HepG2 (cell line): ENCODE data around the gene ASPHD1. TPM values are rescaled to one million over a fixed set of nuclear protein-coding genes. Genes with fewer than 3 reads are reported as not detected.
A peak's percentile ranks its signal among the peaks of the same experiment; 100 is the strongest.

Experiments
- ARID2 ChIP-seq: sonication (generic); formaldehyde crosslinking; IDR thresholded peaks from 2 replicates; pipeline ENCODE4 v1.8.1; 2022; ENCODE audit warnings: mild to moderate bottlenecking, missing genetic modification reagents, borderline replicate concordance
- ISL2 ChIP-seq: sonication (generic); formaldehyde crosslinking; IDR thresholded peaks from 2 replicates; pipeline ENCODE4 v1.5.0; 2020; ENCODE audit warnings: missing genetic modification reagents
- NCOA1 ChIP-seq: sonication (generic); formaldehyde crosslinking; IDR thresholded peaks from 2 replicates; pipeline ENCODE4 v1.9.0; 2021; ENCODE audit warnings: missing genetic modification reagents
- PCBP2 ChIP-seq: fragments of 200-400 bp; formaldehyde crosslinking; optimal IDR thresholded peaks from 2 replicates; pipeline ENCODE3; 2018; ENCODE audit warnings: low read length, low read depth; ENCODE audit not compliant: poor library complexity, severe bottlenecking
- ZBTB8A ChIP-seq: sonication (generic); formaldehyde crosslinking; IDR thresholded peaks from 2 replicates; pipeline ENCODE4 v1.4.0; 2020; ENCODE audit warnings: mild to moderate bottlenecking, low read depth, missing genetic modification reagents, borderline replicate concordance
- ZNF296 ChIP-seq: sonication (generic); formaldehyde crosslinking; conservative IDR thresholded peaks from 2 replicates; pipeline ENCODE4 v1.5.0; 2020; ENCODE audit warnings: mild to moderate bottlenecking, missing genetic modification reagents
- ZNF34 ChIP-seq: sonication (generic); formaldehyde crosslinking; IDR thresholded peaks from 2 replicates; pipeline ENCODE4 v1.4.0; 2020; ENCODE audit warnings: mild to moderate bottlenecking, missing genetic modification reagents, borderline replicate concordance
- ZNF354B ChIP-seq: sonication (generic); formaldehyde crosslinking; IDR thresholded peaks from 2 replicates; pipeline ENCODE4 v1.8.0; 2022; ENCODE audit warnings: mild to moderate bottlenecking, missing genetic modification reagents
- ZNF543 ChIP-seq: sonication (generic); formaldehyde crosslinking; IDR thresholded peaks from 2 replicates; pipeline ENCODE4 v1.4.0; 2020; ENCODE audit warnings: mild to moderate bottlenecking, missing genetic modification reagents
- ZNF776 ChIP-seq: sonication (generic); formaldehyde crosslinking; IDR thresholded peaks from 2 replicates; pipeline ENCODE4 v1.4.0; 2020; ENCODE audit warnings: mild to moderate bottlenecking, missing genetic modification reagents
- ZSCAN22 ChIP-seq: sonication (generic); formaldehyde crosslinking; IDR thresholded peaks from 2 replicates; pipeline ENCODE4 v1.4.0; 2020; ENCODE audit warnings: mild to moderate bottlenecking, missing genetic modification reagents
- polyA plus RNA-seq, 8 experiments: library from polyadenylated mRNA; depleted of rRNA in 3 of 8; stranded (reverse) in 7 of 8; unstranded in 1 of 8; fragments of >200 nt; fragmentation: Illumina TruSeq in 4 of 8; extraction: Trizol in 4 of 8; gene quantifications; 2 replicates each; pipeline versions ENCODE4 v1.2.1 to v1.2.3, GENCODE V29; 2011 to 2016; ENCODE audit warnings: low read depth in 4 of 8, missing spikeins in 1 of 8, mixed read lengths in 1 of 8; ENCODE audit not compliant: insufficient read depth in 1 of 8
- total RNA-seq, 5 experiments: library from RNA; depleted of rRNA; stranded (reverse); fragments of >200 nt; fragmentation: Illumina TruSeq; extraction: Trizol; gene quantifications; 2 replicates each; pipeline ENCODE4 v1.2.3, GENCODE V29; 2016; ENCODE audit warnings: low read depth in 1 of 5
- TF ChIP-seq, protein P1 (sequence below): IDR thresholded peaks from 2 replicates; pipeline ENCODE4 v1.6.1; 2012; ENCODE audit warnings: inconsistent platforms
- TF ChIP-seq, protein P2 (sequence below): sonication (generic); formaldehyde crosslinking; IDR thresholded peaks from 2 replicates; pipeline ENCODE4 v1.4.0; 2020; ENCODE audit warnings: missing genetic modification reagents
- TF ChIP-seq, protein P3 (sequence below): sonication (generic); formaldehyde crosslinking; IDR thresholded peaks from 2 replicates; pipeline ENCODE4 v1.8.1; 2022; ENCODE audit warnings: low read depth, mild to moderate bottlenecking, missing genetic modification reagents
- TF ChIP-seq, protein P4 (sequence below): sonication (generic); formaldehyde crosslinking; IDR thresholded peaks from 2 replicates; pipeline ENCODE4 v1.5.1; 2020; ENCODE audit warnings: mild to moderate bottlenecking, missing genetic modification reagents, moderate library complexity
- TF ChIP-seq, protein P5 (sequence below): sonication (generic); formaldehyde crosslinking; IDR thresholded peaks from 2 replicates; pipeline ENCODE4 v1.8.1; 2023; ENCODE audit warnings: missing genetic modification reagents, mild to moderate bottlenecking, borderline replicate concordance
- TF ChIP-seq, protein P6 (sequence below): sonication (generic); formaldehyde crosslinking; IDR thresholded peaks from 2 replicates; pipeline ENCODE4 v1.4.0; 2020; ENCODE audit warnings: mild to moderate bottlenecking, missing genetic modification reagents
- TF ChIP-seq, protein P7 (sequence below): sonication (generic); formaldehyde crosslinking; IDR thresholded peaks from 2 replicates; pipeline ENCODE4 v1.4.0; 2020; ENCODE audit warnings: missing genetic modification reagents

Gene ASPHD1
- total and polyA plus RNA-seq, 2 of the 13 experiments (the other 11 are each of a cell fraction or from before 2014, with no cell fraction given), result 13.1 to 19.7 TPM

DNA sequence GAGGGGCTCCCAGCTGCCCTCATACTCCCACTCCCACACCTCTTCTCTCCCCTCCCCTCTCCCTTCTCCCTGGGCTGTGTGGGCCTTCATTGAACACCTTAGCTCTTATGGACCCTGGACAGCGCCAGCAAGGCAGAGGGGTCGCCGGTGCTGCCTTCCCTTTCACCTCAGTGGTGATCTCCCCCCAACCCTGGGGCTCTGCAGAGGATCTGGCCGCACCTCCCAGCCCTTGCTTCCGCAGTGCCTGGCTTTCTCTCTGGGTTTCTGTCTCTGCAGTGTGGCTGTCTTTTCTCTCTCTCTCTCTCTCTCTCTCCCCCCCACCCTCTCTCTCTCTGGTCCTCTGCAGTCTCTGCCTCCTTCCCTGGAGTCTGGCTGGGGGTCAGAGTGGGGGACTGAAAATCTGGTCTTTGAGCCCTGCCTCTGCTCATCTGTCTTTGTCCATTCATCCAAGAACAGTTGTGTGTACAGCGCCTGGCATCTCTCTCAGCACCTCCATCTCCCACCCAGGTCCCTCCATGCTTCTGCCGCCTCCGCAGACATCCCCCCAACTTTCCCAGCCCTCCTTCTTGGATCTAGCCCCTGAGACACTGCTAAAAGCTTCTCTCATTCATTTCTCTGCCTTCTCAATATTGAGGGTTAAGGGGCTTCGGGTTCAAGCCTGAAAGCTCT, 2.0 kb upstream of the ASPHD1 start (continued):
- TF ChIP-seq, protein P1, sequence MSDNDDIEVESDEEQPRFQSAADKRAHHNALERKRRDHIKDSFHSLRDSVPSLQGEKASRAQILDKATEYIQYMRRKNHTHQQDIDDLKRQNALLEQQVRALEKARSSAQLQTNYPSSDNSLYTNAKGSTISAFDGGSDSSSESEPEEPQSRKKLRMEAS, result 0 out of 2 replicates have a peak, but pooled peaks have one; percentile 2
- TF ChIP-seq ZBTB8A (no peak), ZNF296 (CRISPR knock-in tag) (0 out of 2 replicates have a peak, but pooled peaks have one; percentile 47), ZNF776 (CRISPR knock-in tag) (peak; percentile 30; the same call in 1 of the 2 replicates), ZNF354B (CRISPR knock-in tag) (no peak), ZSCAN22 (CRISPR knock-in tag) (no peak), NCOA1 (CRISPR knock-in tag) (no peak), ARID2 (0 out of 2 replicates have a peak, but pooled peaks have one; percentile 9), ISL2 (no peak), ZNF543 (CRISPR knock-in tag) (0 out of 2 replicates have a peak, but pooled peaks have one; percentile 24), ZNF34 (CRISPR knock-in tag) (no peak), PCBP2 (no peak)
- TF ChIP-seq, protein P2, sequence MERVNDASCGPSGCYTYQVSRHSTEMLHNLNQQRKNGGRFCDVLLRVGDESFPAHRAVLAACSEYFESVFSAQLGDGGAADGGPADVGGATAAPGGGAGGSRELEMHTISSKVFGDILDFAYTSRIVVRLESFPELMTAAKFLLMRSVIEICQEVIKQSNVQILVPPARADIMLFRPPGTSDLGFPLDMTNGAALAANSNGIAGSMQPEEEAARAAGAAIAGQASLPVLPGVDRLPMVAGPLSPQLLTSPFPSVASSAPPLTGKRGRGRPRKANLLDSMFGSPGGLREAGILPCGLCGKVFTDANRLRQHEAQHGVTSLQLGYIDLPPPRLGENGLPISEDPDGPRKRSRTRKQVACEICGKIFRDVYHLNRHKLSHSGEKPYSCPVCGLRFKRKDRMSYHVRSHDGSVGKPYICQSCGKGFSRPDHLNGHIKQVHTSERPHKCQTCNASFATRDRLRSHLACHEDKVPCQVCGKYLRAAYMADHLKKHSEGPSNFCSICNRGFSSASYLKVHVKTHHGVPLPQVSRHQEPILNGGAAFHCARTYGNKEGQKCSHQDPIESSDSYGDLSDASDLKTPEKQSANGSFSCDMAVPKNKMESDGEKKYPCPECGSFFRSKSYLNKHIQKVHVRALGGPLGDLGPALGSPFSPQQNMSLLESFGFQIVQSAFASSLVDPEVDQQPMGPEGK (CRISPR knock-in tag), result 0 out of 2 replicates have a peak, but pooled peaks have one; percentile 37
- TF ChIP-seq, protein P3, sequence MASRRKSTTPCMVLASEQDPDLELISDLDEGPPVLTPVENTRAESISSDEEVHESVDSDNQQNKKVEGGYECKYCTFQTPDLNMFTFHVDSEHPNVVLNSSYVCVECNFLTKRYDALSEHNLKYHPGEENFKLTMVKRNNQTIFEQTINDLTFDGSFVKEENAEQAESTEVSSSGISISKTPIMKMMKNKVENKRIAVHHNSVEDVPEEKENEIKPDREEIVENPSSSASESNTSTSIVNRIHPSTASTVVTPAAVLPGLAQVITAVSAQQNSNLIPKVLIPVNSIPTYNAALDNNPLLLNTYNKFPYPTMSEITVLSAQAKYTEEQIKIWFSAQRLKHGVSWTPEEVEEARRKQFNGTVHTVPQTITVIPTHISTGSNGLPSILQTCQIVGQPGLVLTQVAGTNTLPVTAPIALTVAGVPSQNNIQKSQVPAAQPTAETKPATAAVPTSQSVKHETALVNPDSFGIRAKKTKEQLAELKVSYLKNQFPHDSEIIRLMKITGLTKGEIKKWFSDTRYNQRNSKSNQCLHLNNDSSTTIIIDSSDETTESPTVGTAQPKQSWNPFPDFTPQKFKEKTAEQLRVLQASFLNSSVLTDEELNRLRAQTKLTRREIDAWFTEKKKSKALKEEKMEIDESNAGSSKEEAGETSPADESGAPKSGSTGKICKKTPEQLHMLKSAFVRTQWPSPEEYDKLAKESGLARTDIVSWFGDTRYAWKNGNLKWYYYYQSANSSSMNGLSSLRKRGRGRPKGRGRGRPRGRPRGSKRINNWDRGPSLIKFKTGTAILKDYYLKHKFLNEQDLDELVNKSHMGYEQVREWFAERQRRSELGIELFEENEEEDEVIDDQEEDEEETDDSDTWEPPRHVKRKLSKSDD (CRISPR knock-in tag), result 0 out of 2 replicates have a peak, but pooled peaks have one; percentile 27
- TF ChIP-seq, protein P4, sequence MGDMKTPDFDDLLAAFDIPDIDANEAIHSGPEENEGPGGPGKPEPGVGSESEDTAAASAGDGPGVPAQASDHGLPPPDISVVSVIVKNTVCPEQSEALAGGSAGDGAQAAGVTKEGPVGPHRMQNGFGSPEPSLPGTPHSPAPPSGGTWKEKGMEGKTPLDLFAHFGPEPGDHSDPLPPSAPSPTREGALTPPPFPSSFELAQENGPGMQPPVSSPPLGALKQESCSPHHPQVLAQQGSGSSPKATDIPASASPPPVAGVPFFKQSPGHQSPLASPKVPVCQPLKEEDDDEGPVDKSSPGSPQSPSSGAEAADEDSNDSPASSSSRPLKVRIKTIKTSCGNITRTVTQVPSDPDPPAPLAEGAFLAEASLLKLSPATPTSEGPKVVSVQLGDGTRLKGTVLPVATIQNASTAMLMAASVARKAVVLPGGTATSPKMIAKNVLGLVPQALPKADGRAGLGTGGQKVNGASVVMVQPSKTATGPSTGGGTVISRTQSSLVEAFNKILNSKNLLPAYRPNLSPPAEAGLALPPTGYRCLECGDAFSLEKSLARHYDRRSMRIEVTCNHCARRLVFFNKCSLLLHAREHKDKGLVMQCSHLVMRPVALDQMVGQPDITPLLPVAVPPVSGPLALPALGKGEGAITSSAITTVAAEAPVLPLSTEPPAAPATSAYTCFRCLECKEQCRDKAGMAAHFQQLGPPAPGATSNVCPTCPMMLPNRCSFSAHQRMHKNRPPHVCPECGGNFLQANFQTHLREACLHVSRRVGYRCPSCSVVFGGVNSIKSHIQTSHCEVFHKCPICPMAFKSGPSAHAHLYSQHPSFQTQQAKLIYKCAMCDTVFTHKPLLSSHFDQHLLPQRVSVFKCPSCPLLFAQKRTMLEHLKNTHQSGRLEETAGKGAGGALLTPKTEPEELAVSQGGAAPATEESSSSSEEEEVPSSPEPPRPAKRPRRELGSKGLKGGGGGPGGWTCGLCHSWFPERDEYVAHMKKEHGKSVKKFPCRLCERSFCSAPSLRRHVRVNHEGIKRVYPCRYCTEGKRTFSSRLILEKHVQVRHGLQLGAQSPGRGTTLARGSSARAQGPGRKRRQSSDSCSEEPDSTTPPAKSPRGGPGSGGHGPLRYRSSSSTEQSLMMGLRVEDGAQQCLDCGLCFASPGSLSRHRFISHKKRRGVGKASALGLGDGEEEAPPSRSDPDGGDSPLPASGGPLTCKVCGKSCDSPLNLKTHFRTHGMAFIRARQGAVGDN (CRISPR knock-in tag), result peak; percentile 19; the same call in 1 of the 2 replicates
- TF ChIP-seq, protein P5, sequence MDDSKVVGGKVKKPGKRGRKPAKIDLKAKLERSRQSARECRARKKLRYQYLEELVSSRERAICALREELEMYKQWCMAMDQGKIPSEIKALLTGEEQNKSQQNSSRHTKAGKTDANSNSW, result no peak
- TF ChIP-seq, protein P6, sequence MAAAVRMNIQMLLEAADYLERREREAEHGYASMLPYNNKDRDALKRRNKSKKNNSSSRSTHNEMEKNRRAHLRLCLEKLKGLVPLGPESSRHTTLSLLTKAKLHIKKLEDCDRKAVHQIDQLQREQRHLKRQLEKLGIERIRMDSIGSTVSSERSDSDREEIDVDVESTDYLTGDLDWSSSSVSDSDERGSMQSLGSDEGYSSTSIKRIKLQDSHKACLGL (CRISPR knock-in tag), result 0 out of 2 replicates have a peak, but pooled peaks have one; percentile 4
- TF ChIP-seq, protein P7, sequence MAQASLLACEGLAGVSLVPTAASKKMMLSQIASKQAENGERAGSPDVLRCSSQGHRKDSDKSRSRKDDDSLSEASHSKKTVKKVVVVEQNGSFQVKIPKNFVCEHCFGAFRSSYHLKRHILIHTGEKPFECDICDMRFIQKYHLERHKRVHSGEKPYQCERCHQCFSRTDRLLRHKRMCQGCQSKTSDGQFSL (CRISPR knock-in tag), result peak; percentile 81
